ENCODE measurements around the gene SLC6A11. TPM values are rescaled to one million over a fixed set of nuclear protein-coding genes. Genes with fewer than 3 reads are reported as not detected.

Gene SLC6A11
- total and polyA plus RNA-seq, 2 experiments from 2014 or later, result 0.18 TPM; not detected in 1

DNA sequence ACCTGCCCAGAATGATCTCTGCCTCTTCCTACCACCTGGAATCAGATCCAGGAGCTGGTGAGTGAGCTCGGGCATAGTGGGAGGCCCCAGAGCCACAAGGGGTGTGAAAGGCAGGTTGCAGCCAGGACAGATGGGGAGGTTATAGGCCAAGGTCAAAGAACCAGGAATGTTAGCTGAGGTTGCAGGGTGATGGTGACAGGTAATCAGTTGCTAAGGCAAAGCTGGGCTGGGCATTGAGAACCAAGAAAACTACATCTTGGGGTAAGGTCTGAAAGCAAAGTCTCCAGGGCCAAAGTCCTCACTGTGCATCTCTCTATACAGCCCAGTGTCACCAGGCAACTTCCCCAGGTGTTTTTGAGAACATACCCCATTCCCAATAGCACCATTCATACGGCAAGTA lies 38.4 kb upstream of the SLC6A11 start:
- H3K36me3 ChIP-seq, result no peaks in the 10 kb centered on the region
- TF ChIP-seq CTCF (IDR thresholded peaks at IDR 0.05; ENCODE audit: low read depth, low read length), result no peak
- DNase-seq (ENCODE audit: low read depth in 1 of 2, low spot score in 1 of 2), result no peak
- H3K27me3 ChIP-seq, result peaks cover 20% of the 10 kb centered on the region
- no peaks in the 10 kb centered on the region for H3K4me1 ChIP-seq (ENCODE audit: low read depth)
- H3K9me3 ChIP-seq (ENCODE audit: low read depth), result no peaks in the 10 kb centered on the region
- no peak overlapping the region for H3K27ac ChIP-seq
- H3K4me3 ChIP-seq, result no peak overlapping the region

GRCh38 chr3:10778492-10779292 lies 37.3 kb upstream of the SLC6A11 start:
- DNase-seq (ENCODE audit: low read depth in 1 of 2, low spot score in 1 of 2), result no peak
- Histone ChIP-seq H3K36me3 (no peaks in the 10 kb centered on the region), H3K4me1 (ENCODE audit: low read depth) (no peaks in the 10 kb centered on the region), H3K27ac (no peak overlapping the region), H3K4me3 (no peak overlapping the region), H3K27me3 (peaks cover 20% of the 10 kb centered on the region), H3K9me3 (ENCODE audit: low read depth) (no peaks in the 10 kb centered on the region)
- TF ChIP-seq CTCF (IDR thresholded peaks at IDR 0.05; ENCODE audit: low read depth, low read length), result no peak

DNA sequence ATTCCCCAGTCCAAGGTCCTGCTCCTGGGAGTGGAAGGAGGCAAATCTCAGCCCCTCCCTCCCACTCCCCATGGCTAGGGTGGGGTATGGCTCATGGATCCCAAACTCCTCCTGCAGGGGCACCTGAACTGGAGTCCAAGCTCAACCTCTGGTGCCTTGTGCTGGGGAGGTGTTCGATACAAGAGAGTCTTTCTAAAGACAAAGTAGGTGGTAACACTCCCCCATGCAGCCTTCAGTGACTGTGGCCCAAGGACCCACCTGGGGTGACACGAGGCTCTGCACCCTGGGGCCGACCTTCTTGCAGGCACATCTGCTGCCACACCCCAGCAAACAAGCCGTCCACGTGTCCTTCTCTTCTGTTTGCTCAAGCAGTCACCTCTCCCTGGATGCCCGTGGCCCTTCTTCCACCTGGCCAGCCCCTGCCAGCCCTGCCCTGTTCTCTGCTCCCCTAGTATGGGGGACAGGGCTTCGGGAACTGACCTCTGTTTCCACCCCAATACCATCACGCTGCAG lies 36.7 kb upstream of the SLC6A11 start:
- no peaks in the 10 kb centered on the region for H3K9me3 ChIP-seq (ENCODE audit: low read depth)
- no peak for TF ChIP-seq CTCF (IDR thresholded peaks at IDR 0.05; ENCODE audit: low read depth, low read length)
- no peak for DNase-seq (ENCODE audit: low read depth in 1 of 2, low spot score in 1 of 2)
- no peaks in the 10 kb centered on the region for H3K36me3 ChIP-seq
- no peaks in the 10 kb centered on the region for H3K4me1 ChIP-seq (ENCODE audit: low read depth)
- no peak overlapping the region for H3K4me3 ChIP-seq
- H3K27me3 ChIP-seq, result peaks cover 20% of the 10 kb centered on the region
- no peak overlapping the region for H3K27ac ChIP-seq

- Histone ChIP-seq H3K27ac (no peak overlapping the region), H3K36me3 (no peaks in the 10 kb centered on the region), H3K4me3 (no peak overlapping the region), H3K4me1 (ENCODE audit: low read depth) (no peaks in the 10 kb centered on the region), H3K27me3 (peaks cover 14% of the 10 kb centered on the region), H3K9me3 (ENCODE audit: low read depth) (no peaks in the 10 kb centered on the region)
- TF ChIP-seq CTCF (IDR thresholded peaks at IDR 0.05; ENCODE audit: low read depth, low read length), result no peak
- no peak for DNase-seq (ENCODE audit: low read depth in 1 of 2, low spot score in 1 of 2)
Observed at GRCh38 chr3:10780243-10780642, 35.8 kb upstream of the SLC6A11 start.

DNA sequence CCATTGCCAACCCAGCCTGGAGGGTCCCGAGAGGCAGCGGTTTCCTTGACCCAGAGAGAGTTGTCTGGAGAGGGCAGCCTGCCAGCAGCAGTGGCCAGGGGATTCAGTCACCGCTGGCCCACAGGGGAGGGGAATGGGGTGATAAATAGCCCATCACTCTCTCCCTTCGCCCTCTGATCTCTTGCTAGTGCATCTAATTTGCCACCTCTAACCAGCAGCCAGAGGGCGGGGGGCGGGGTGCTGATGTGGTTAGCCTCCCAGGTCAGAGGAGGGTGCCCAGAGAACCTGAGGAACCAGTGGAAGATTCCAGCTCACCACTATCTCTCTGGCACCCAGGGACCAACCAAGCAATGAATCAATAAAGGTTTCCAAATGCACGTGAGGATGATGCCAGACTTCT lies 35.1 kb upstream of the SLC6A11 start:
- TF ChIP-seq CTCF (IDR thresholded peaks at IDR 0.05; ENCODE audit: low read depth, low read length), result no peak
- DNase-seq (ENCODE audit: low read depth in 1 of 2, low spot score in 1 of 2), result no peak
- Histone ChIP-seq H3K27me3 (peaks cover 8% of the 10 kb centered on the region), H3K4me3 (no peak overlapping the region), H3K4me1 (ENCODE audit: low read depth) (no peaks in the 10 kb centered on the region), H3K27ac (no peak overlapping the region), H3K36me3 (no peaks in the 10 kb centered on the region), H3K9me3 (ENCODE audit: low read depth) (no peaks in the 10 kb centered on the region)

Data from cardiac muscle cell (in vitro differentiated cells and primary cell).